Stimulated activated CD4-positive, alpha-beta T cell treated with anti-CD3 and anti-CD28 coated beads, Interleukin-2, amount 100 ng/mL, for 48 hours (primary cell): ENCODE results near the gene ECSCR.
"Not testable (repeated sequence)": the region's sequence is repeated elsewhere in the genome, so short reads cannot be mapped to it uniquely, and the experiment has no call there.

Source experiments
- DNase-seq, 2 donors: peaks; one replicate each; pipeline ENCODE4 v3.0.0-alpha.2; 2020

Gene ECSCR

GRCh38 chr5:139443831-139444453, 18.6 kb downstream of the ECSCR start:
- DNase-seq, result no peak

GRCh38 chr5:139440416-139440815, 22.1 kb downstream of the ECSCR start:
- DNase-seq, result not testable (repeated sequence)

- peak; percentile 85 to 86 for DNase-seq
Observed at GRCh38 chr5:139439013-139439903, 23.3 kb downstream of the ECSCR start, which contains the start of gene DNAJC18. TSS of gene DNAJC18 (minus strand) at chr5:139439525. CDS start at chr5:139439445, 80 bp downstream.

GRCh38 chr5:139438707-139439012, 23.9 kb downstream of the ECSCR start:
- no peak for DNase-seq

GRCh38 chr5:139435676-139436075, 26.9 kb downstream of the ECSCR start:
- no peak for DNase-seq

GRCh38 chr5:139431706-139432105, 30.8 kb downstream of the ECSCR start:
- DNase-seq, result no peak

- DNase-seq, result no peak
Observed at GRCh38 chr5:139430015-139430414, 32.5 kb downstream of the ECSCR start.

GRCh38 chr5:139426203-139426885, 36.2 kb downstream of the ECSCR start:
- DNase-seq, result no peak

GRCh38 chr5:139425497-139425896, 37.0 kb downstream of the ECSCR start:
- DNase-seq, result no peak

GRCh38 chr5:139422307-139422893, 40.1 kb downstream of the ECSCR start:
- DNase-seq, result peak in 1 of 2 donors; percentile 50

- no peak for DNase-seq
Observed at GRCh38 chr5:139419226-139420192, 43.0 kb downstream of the ECSCR start.

GRCh38 chr5:139418793-139419192, 43.8 kb downstream of the ECSCR start:
- DNase-seq, result no peak

GRCh38 chr5:139417214-139417613, 45.3 kb downstream of the ECSCR start:
- no peak for DNase-seq

GRCh38 chr5:139416651-139417050, 45.9 kb downstream of the ECSCR start:
- DNase-seq, result no peak

GRCh38 chr5:139415869-139416268, 46.7 kb downstream of the ECSCR start:
- no peak for DNase-seq

- no peak for DNase-seq
Observed at GRCh38 chr5:139415221-139415861, 47.2 kb downstream of the ECSCR start.

- no peak for DNase-seq
Observed at GRCh38 chr5:139414581-139415130, 47.9 kb downstream of the ECSCR start.

GRCh38 chr5:139413963-139414362, 48.6 kb downstream of the ECSCR start:
- DNase-seq, result no peak

- no peak for DNase-seq
Observed at GRCh38 chr5:139413153-139413552, 49.4 kb downstream of the ECSCR start.

- DNase-seq, result no peak
Observed at GRCh38 chr5:139410993-139411828, 51.3 kb downstream of the ECSCR start.
